ENCODE measurements around the gene NOL7.

DNA sequence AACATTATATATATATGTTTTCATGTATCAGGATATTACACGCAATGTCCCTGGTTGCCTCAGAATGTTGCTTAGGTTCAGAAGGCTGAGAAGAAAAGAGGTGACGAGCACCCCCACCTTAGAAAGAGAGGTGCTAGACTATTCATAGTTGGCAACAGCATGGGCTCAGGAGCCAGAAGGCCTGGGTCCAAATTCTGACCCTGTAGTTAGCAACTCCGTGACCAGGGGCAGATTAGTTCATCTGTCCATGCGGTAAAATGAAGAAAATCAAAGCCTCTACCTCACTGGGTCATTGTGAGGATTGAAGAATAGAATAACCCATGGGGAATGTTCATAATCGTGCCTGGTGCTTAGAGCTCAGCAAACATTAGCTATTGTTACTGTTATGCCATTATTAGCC lies 46.2 kb upstream of the NOL7 start:
- TF ChIP-seq EP300 (IDR thresholded peaks at IDR 0.05) (no peak), POLR2A (IDR thresholded peaks at IDR 0.05) (no peak), POLR2AphosphoS5 (IDR thresholded peaks at IDR 0.05) (no peak)
- TF ChIP-seq, protein P1, sequence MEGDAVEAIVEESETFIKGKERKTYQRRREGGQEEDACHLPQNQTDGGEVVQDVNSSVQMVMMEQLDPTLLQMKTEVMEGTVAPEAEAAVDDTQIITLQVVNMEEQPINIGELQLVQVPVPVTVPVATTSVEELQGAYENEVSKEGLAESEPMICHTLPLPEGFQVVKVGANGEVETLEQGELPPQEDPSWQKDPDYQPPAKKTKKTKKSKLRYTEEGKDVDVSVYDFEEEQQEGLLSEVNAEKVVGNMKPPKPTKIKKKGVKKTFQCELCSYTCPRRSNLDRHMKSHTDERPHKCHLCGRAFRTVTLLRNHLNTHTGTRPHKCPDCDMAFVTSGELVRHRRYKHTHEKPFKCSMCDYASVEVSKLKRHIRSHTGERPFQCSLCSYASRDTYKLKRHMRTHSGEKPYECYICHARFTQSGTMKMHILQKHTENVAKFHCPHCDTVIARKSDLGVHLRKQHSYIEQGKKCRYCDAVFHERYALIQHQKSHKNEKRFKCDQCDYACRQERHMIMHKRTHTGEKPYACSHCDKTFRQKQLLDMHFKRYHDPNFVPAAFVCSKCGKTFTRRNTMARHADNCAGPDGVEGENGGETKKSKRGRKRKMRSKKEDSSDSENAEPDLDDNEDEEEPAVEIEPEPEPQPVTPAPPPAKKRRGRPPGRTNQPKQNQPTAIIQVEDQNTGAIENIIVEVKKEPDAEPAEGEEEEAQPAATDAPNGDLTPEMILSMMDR (IDR thresholded peaks at IDR 0.05), result no peak

All from gastroesophageal sphincter (tissue), 3 donors.